Type B pancreatic cell (in vitro differentiated cells): Measurements from ENCODE around the gene RBM12. TPM values are rescaled to one million over a fixed set of nuclear protein-coding genes. Genes with fewer than 3 reads are reported as not detected.
A peak's percentile ranks its signal among the peaks of the same experiment; 100 is the strongest.

ENCODE experiments used
- DNase-seq: peaks from one replicate; pipeline ENCODE4 v3.0.0; 2021; ENCODE audit warnings: mixed read lengths; ENCODE audit not compliant: unreplicated experiment; ENCODE audit errors: extremely low spot score
- H3K27ac Mint-ChIP-seq: 2 replicates; pipeline ENCODE4 v1.8.0; 2021; ENCODE audit warnings: mild to moderate bottlenecking, mixed read lengths
- H3K27me3 Mint-ChIP-seq: 2 replicates; pipeline ENCODE4 v1.8.0; 2021; ENCODE audit warnings: mixed read lengths
- H3K36me3 Mint-ChIP-seq: 2 replicates; pipeline ENCODE4 v1.8.0; 2021; ENCODE audit warnings: mixed read lengths
- H3K4me1 Mint-ChIP-seq: one replicate; pipeline ENCODE4 v1.8.0; 2021; ENCODE audit warnings: mixed read lengths; ENCODE audit not compliant: unreplicated experiment
- H3K4me3 Mint-ChIP-seq: 2 replicates; pipeline ENCODE4 v1.8.0; 2021; ENCODE audit warnings: mild to moderate bottlenecking, mixed read lengths
- H3K9me3 Mint-ChIP-seq: 2 replicates; pipeline ENCODE4 v1.8.0; 2021; ENCODE audit warnings: mixed read lengths
- CTCF ChIP-seq: fragments of 200-600 bp; sonication (generic); conservative IDR thresholded peaks from 2 replicates; pipeline ENCODE4 v1.5.0; 2021; ENCODE audit warnings: antibody characterized with exemption, mild to moderate bottlenecking
- total RNA-seq: library from RNA; stranded (reverse); gene quantifications from 2 replicates; pipeline ENCODE4 v1.2.1, GENCODE V29; 2021; ENCODE audit warnings: low replicate concordance

The RBM12 gene
- total RNA-seq, 1 donor from 2014 or later = 153 TPM

GRCh38 chr20:35620818-35621559, 43.7 kb downstream of the RBM12 start:
- TF ChIP-seq CTCF = no peak
- Mint-ChIP-seq H3K4me1 (peaks cover 5% of the 10 kb centered on the region), H3K4me3 (no peak overlapping the region), H3K9me3 (no peaks in the 10 kb centered on the region), H3K27me3 (peaks cover 4% of the 10 kb centered on the region), H3K27ac (no peak overlapping the region), H3K36me3 (peaks cover 7% of the 10 kb centered on the region)
- no peak for DNase-seq

- H3K4me1 Mint-ChIP-seq = peaks cover 5% of the 10 kb centered on the region
- H3K9me3 Mint-ChIP-seq = no peaks in the 10 kb centered on the region
- peak; percentile 75 for TF ChIP-seq CTCF
- peak overlapping the region; percentile 50 for H3K27ac Mint-ChIP-seq
- peak overlapping the region; percentile 91 for H3K4me3 Mint-ChIP-seq
- H3K36me3 Mint-ChIP-seq = no peaks in the 10 kb centered on the region
- peaks cover 4% of the 10 kb centered on the region for H3K27me3 Mint-ChIP-seq
- DNase-seq = peak; percentile 82
These were observed 45.3 kb downstream of the RBM12 start for GRCh38 chr20:35619196-35620095.

- no peaks in the 10 kb centered on the region for H3K9me3 Mint-ChIP-seq
- DNase-seq = no peak
- H3K4me3 Mint-ChIP-seq = peak overlapping the region; percentile 91
- peaks cover 4% of the 10 kb centered on the region for H3K27me3 Mint-ChIP-seq
- TF ChIP-seq CTCF = no peak
- no peaks in the 10 kb centered on the region for H3K36me3 Mint-ChIP-seq
- peaks cover 5% of the 10 kb centered on the region for H3K4me1 Mint-ChIP-seq
- H3K27ac Mint-ChIP-seq = peak overlapping the region; percentile 41
These were observed 46.2 kb downstream of the RBM12 start for GRCh38 chr20:35618263-35619131.

GRCh38 chr20:35617397-35618262, 47.1 kb downstream of the RBM12 start:
- TF ChIP-seq CTCF = peak; percentile 55
- peak overlapping the region; percentile 91 for H3K27ac Mint-ChIP-seq
- peak overlapping the region; percentile 91 for H3K4me3 Mint-ChIP-seq
- no peaks in the 10 kb centered on the region for H3K9me3 Mint-ChIP-seq
- H3K4me1 Mint-ChIP-seq = peaks cover 5% of the 10 kb centered on the region
- peaks cover 4% of the 10 kb centered on the region for H3K27me3 Mint-ChIP-seq
- H3K36me3 Mint-ChIP-seq = no peaks in the 10 kb centered on the region
- DNase-seq = no peak
